Endothelial cell of umbilical vein (primary cell): ENCODE results near the gene NAT10. TPM values are rescaled to one million over a fixed set of nuclear protein-coding genes. Genes with fewer than 3 reads are reported as not detected.

Experiments
- BruUV-seq: library from RNA; stranded (reverse); fragments of 400-500 nt; replicated peaks from 2 replicates; lab custom pipeline; 2021; lab: Mats Ljungman, UMichigan
- CTCF ChIA-PET: fragments of 300-600, 350-600 bp; sonication (Branson Sonifier 250); formaldehyde crosslinking; loops from one replicate; lab custom pipeline; 2021; ENCODE audit warnings: antibody characterized with exemption, inconsistent platforms; lab: Charles Lee
- POLR2A ChIA-PET: fragments of 300-600, 350-600 bp; sonication (Branson Sonifier 250); formaldehyde crosslinking; loops from one replicate; lab custom pipeline; 2021; ENCODE audit warnings: antibody characterized with exemption, inconsistent platforms; lab: Charles Lee
- DNase-seq: peaks from one replicate; pipeline ENCODE4 v3.0.0-alpha.2; 2011; ENCODE audit warnings: low read depth, low spot score
- FAIRE-seq: peaks from 2 replicates; lab custom pipeline; 2011; peaks lifted over from hg19 to GRCh38; lab: Jason Lieb, UNC
- H2AFZ ChIP-seq: 2 replicates; pipeline ENCODE4 v1.6.0; 2012; ENCODE audit warnings: low read depth, low read length, control low read depth, inconsistent platforms
- H3K27ac ChIP-seq: 2 replicates; pipeline ENCODE4 v1.5.1; 2011; ENCODE audit warnings: low read depth, mild to moderate bottlenecking, control low read depth, low read length, moderate library complexity; ENCODE audit not compliant: insufficient read depth
- H3K27me3 ChIP-seq, 2 experiments: 2 replicates each; pipeline versions ENCODE4 v1.6.0 to v1.6.1; 2011; ENCODE audit warnings: low read length in 2 of 2, mixed read lengths in 1 of 2; ENCODE audit not compliant: control insufficient read depth in 2 of 2, insufficient read depth in 2 of 2
- H3K36me3 ChIP-seq, 2 experiments: 2 replicates in 1 of 2; 3 replicates in 1 of 2; pipeline ENCODE4 v1.5.1; 2011; ENCODE audit warnings: low read length in 2 of 2, mild to moderate bottlenecking in 1 of 2, moderate library complexity in 1 of 2; ENCODE audit not compliant: control insufficient read depth in 2 of 2, insufficient read depth in 2 of 2; ENCODE audit errors: extremely low read depth in 1 of 2
- H3K4me1 ChIP-seq: 3 replicates; pipeline ENCODE4 v1.5.1; 2011; ENCODE audit warnings: mild to moderate bottlenecking, low read length; ENCODE audit not compliant: control insufficient read depth, insufficient read depth; ENCODE audit errors: extremely low read depth
- H3K4me2 ChIP-seq: 2 replicates; pipeline ENCODE4 v1.6.1; 2011; ENCODE audit warnings: low read length, control low read depth, mixed read lengths; ENCODE audit not compliant: insufficient read depth
- H3K4me3 ChIP-seq, 3 experiments: fragments of 200-600 bp in 1 of 3; sonication (generic), shearing (Covaris generic) in 1 of 3; replicated peaks in 1 of 3; 2 replicates each; pipeline ENCODE4 v1.5.1; 2011 to 2016; ENCODE audit warnings: control low read depth in 3 of 3, low read length in 3 of 3, mild to moderate bottlenecking in 2 of 3, inconsistent platforms in 1 of 3, low read depth in 1 of 3, moderate library complexity in 1 of 3; ENCODE audit not compliant: insufficient read depth in 1 of 3
- H3K79me2 ChIP-seq: 2 replicates; pipeline ENCODE4 v1.6.0; 2012; ENCODE audit warnings: low read length, inconsistent platforms; ENCODE audit not compliant: control insufficient read depth, insufficient read depth
- H3K9ac ChIP-seq: replicated peaks from 2 replicates; pipeline ENCODE3; 2011; ENCODE audit warnings: low read length, control low read depth; ENCODE audit not compliant: insufficient read depth; ENCODE audit errors: extremely low read depth
- H3K9me1 ChIP-seq: replicated peaks from 3 replicates; pipeline ENCODE4 v1.6.0; 2011; ENCODE audit warnings: mild to moderate bottlenecking, low read length; ENCODE audit not compliant: control insufficient read depth, insufficient read depth; ENCODE audit errors: extremely low read depth
- H3K9me3 ChIP-seq: replicated peaks from 2 replicates; pipeline ENCODE4 v1.5.1; 2012; ENCODE audit warnings: low read length, inconsistent platforms; ENCODE audit not compliant: control insufficient read depth, insufficient read depth
- H4K20me1 ChIP-seq: replicated peaks from 2 replicates; pipeline ENCODE3; 2011; ENCODE audit warnings: mild to moderate bottlenecking, low read length; ENCODE audit not compliant: control insufficient read depth, insufficient read depth; ENCODE audit errors: extremely low read depth
- EZH2 ChIP-seq: IDR thresholded peaks from 2 replicates; pipeline ENCODE4 v1.6.1; 2012; ENCODE audit warnings: borderline replicate concordance, low read depth, mild to moderate bottlenecking, moderate library complexity, low read length, inconsistent platforms; ENCODE audit not compliant: severe bottlenecking
- FOS ChIP-seq: IDR thresholded peaks from 2 replicates; pipeline ENCODE4 v1.6.1; 2011; ENCODE audit warnings: mild to moderate bottlenecking, low read length, moderate library complexity, borderline replicate concordance; ENCODE audit not compliant: insufficient read depth
- GATA2 ChIP-seq: IDR thresholded peaks from 2 replicates; pipeline ENCODE4 v1.7.0; 2011; ENCODE audit warnings: low read depth, mild to moderate bottlenecking, moderate library complexity, mixed read lengths, low read length; ENCODE audit not compliant: insufficient read length, insufficient read depth
- JUN ChIP-seq: IDR thresholded peaks from 2 replicates; pipeline ENCODE4 v1.6.1; 2011; ENCODE audit warnings: borderline replicate concordance, low read depth; ENCODE audit not compliant: insufficient read length, insufficient read depth
- MYC ChIP-seq: IDR thresholded peaks from one replicate; pipeline ENCODE4 v1.6.1; 2011; ENCODE audit warnings: mild to moderate bottlenecking, low read depth, low read length
- POLR2A ChIP-seq: IDR thresholded peaks from 2 replicates; pipeline ENCODE4 v1.6.1; 2012; ENCODE audit warnings: low read depth, mild to moderate bottlenecking, control low read depth, low read length
- POLR2AphosphoS5 ChIP-seq: IDR thresholded peaks from 2 replicates; pipeline ENCODE4 v1.6.1; 2012; ENCODE audit warnings: low read depth, mild to moderate bottlenecking, control low read depth, low read length, moderate library complexity; ENCODE audit not compliant: insufficient read depth
- dilution Hi-C: fragments of 300-500 bp; cut with MboI; formaldehyde crosslinking; loops from one replicate; pipeline ENCODE4 v1.15.0; 2019; ENCODE audit warnings: low sequenced_read_pairs; ENCODE audit not compliant: extremely low pct_ligation_motif_present
- intact Hi-C: fragments of 100-400 bp; cut with micrococcal nuclease; formaldehyde crosslinking; loops from one replicate; pipeline ENCODE4 v1.10.0; 2022
- polyA plus RNA-seq, 4 experiments: library from polyadenylated mRNA; depleted of rRNA in 3 of 4; stranded (reverse) in 3 of 4; unstranded in 1 of 4; fragments of >200 nt; gene quantifications; 2 replicates each; pipeline versions ENCODE4 v1.2.1 to v1.2.3, GENCODE V29; 2011 to 2012; ENCODE audit warnings: missing spikeins in 1 of 4
- total RNA-seq: library from RNA; stranded (reverse); gene quantifications from 2 replicates; pipeline ENCODE4 v1.2.3, GENCODE V29; 2021
- TF ChIP-seq, protein P1 (sequence below), 2 donors: IDR thresholded peaks; 1 replicate in 1 of 2; 2 replicates in 1 of 2; pipeline ENCODE4 v1.5.1; 2011; ENCODE audit warnings: low read length in 2 of 2, mild to moderate bottlenecking in 2 of 2, moderate library complexity in 2 of 2, control low read depth in 1 of 2, inconsistent platforms in 1 of 2, low read depth in 1 of 2; ENCODE audit not compliant: insufficient read depth in 1 of 2; ENCODE audit errors: extremely low read depth in 1 of 2
- TF ChIP-seq, protein P2 (sequence below): IDR thresholded peaks from 2 replicates; pipeline ENCODE4 v1.6.1; 2011; ENCODE audit not compliant: insufficient read depth, insufficient read length

The NAT10 gene
- total and polyA plus RNA-seq, 2 donors (not counting 3 experiments of a cell fraction or from before 2014, with no cell fraction given), result 32.0 to 57.6 TPM

DNA sequence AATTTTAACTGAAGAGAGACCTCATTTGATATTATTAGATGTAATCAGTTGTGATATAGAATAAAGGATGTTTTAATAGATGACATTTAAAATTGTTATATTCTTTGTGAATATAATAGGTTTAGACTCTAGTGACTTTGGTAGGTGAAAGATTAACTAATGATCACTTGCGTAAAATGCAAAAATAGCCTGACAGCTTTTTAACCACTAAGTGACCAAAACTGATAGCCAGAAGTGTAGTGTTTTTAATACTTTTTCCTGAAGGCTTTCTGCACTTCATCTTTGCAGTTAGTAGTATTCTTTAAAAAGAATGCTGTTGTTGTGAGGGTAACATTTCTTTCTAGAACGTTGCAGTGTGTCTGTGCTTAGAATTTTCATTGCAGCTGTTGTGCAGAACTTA lies 48.8 kb upstream of the NAT10 start:
- intact Hi-C loops (no loop called here), dilution Hi-C loops (no loop called here)
- peaks cover 95% of the 10 kb centered on the region for H3K79me2 ChIP-seq
- H3K4me3 ChIP-seq, result no peak overlapping the region
- H3K4me1 ChIP-seq, result peaks cover 40% of the 10 kb centered on the region
- no peaks in the 10 kb centered on the region for H3K27me3 ChIP-seq
- no peak for FAIRE-seq
- H4K20me1 ChIP-seq, result peaks cover 23% of the 10 kb centered on the region
- H3K9me1 ChIP-seq, result no peaks in the 10 kb centered on the region
- TF ChIP-seq MYC (no peak), JUN (no peak), FOS (no peak), POLR2AphosphoS5 (no peak), GATA2 (no peak), EZH2 (no peak), POLR2A (no peak)
- TF ChIP-seq, protein P1, sequence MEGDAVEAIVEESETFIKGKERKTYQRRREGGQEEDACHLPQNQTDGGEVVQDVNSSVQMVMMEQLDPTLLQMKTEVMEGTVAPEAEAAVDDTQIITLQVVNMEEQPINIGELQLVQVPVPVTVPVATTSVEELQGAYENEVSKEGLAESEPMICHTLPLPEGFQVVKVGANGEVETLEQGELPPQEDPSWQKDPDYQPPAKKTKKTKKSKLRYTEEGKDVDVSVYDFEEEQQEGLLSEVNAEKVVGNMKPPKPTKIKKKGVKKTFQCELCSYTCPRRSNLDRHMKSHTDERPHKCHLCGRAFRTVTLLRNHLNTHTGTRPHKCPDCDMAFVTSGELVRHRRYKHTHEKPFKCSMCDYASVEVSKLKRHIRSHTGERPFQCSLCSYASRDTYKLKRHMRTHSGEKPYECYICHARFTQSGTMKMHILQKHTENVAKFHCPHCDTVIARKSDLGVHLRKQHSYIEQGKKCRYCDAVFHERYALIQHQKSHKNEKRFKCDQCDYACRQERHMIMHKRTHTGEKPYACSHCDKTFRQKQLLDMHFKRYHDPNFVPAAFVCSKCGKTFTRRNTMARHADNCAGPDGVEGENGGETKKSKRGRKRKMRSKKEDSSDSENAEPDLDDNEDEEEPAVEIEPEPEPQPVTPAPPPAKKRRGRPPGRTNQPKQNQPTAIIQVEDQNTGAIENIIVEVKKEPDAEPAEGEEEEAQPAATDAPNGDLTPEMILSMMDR (IDR thresholded peaks at IDR 0.05; ENCODE audit: extremely low read depth in 1 of 2, insufficient read depth in 1 of 2, low read depth in 1 of 2, low read length in 2 of 2), result no peak
- TF ChIP-seq, protein P2, sequence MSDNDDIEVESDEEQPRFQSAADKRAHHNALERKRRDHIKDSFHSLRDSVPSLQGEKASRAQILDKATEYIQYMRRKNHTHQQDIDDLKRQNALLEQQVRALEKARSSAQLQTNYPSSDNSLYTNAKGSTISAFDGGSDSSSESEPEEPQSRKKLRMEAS, result no peak
- no TSS peak for BruUV-seq
- no peak overlapping the region for H3K9ac ChIP-seq
- H3K27ac ChIP-seq, result no peak overlapping the region
- CTCF ChIA-PET, result interaction anchor here (1.2 to 2.2 kb wide), 4 partner anchors 10 to 69 kb away, joined by 4 to 5 read pairs (median 4); no protein-coding TSS in a partner anchor
- POLR2A ChIA-PET, result no interaction called here
- no peak overlapping the region for H2AFZ ChIP-seq
- H3K4me2 ChIP-seq, result peak overlapping the region; percentile 18
- no peak for DNase-seq
- H3K36me3 ChIP-seq, result peaks cover 4 to 8% of the 10 kb centered on the region in 2 experiments
- H3K9me3 ChIP-seq, result no peaks in the 10 kb centered on the region
